SH-SY5Y (cell line): ENCODE results near the gene CERT1.

Source experiments
- GATA2 ChIP-seq: IDR thresholded peaks from 2 replicates; pipeline ENCODE4 v1.6.1; 2011; ENCODE audit warnings: mild to moderate bottlenecking, low read depth, low read length
- GATA3 ChIP-seq: IDR thresholded peaks from 2 replicates; pipeline ENCODE4 v1.6.1; 2011; ENCODE audit warnings: low read depth, mild to moderate bottlenecking, low read length, moderate library complexity

DNA sequence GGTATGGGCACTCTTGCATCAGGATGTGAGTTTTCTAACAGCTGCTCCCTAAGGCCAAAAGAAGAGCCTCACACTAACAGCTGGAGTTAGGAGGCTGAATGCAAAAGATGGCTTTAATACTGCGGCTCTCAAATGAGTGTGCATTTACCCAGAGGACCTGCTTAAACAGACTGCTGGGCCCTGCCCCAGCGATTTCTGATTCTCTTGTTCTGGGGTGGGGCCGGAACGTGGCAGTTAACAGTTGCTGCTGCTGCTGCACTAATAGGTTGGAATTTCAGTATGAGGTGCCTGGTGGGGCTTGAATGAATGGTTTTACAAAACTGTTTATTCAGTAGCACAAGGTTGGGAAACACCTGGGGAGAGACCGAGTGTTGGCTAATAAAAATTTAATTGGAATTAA is 148.3 kb downstream of the CERT1 start:
- TF ChIP-seq GATA2 (no peak), GATA3 (no peak)
